IPS DF 6.9 (cell line): ENCODE data around the gene ERN2.

Source experiments
- DNase-seq: peaks from one replicate; pipeline ENCODE4 v3.0.0-alpha.2; 2013; ENCODE audit warnings: low read depth, low spot score
- H3K27ac ChIP-seq: one replicate; pipeline ENCODE4 v1.5.1; 2013; ENCODE audit warnings: low read length, control low read depth
- H3K27me3 ChIP-seq: 2 replicates; pipeline ENCODE4 v1.6.1; 2013; ENCODE audit warnings: mild to moderate bottlenecking, low read length; ENCODE audit not compliant: control insufficient read depth, insufficient read depth
- H3K36me3 ChIP-seq: 2 replicates; pipeline ENCODE4 v1.6.1; 2013; ENCODE audit warnings: low read length; ENCODE audit not compliant: control insufficient read depth, insufficient read depth
- H3K4me1 ChIP-seq: 2 replicates; pipeline ENCODE4 v1.6.1; 2013; ENCODE audit warnings: low read length; ENCODE audit not compliant: control insufficient read depth, insufficient read depth
- H3K4me3 ChIP-seq: 2 replicates; pipeline ENCODE4 v1.5.1; 2013; ENCODE audit warnings: mild to moderate bottlenecking, low read length
- H3K9me3 ChIP-seq: 2 replicates; pipeline ENCODE4 v1.6.1; 2013; ENCODE audit warnings: low read length, inconsistent platforms; ENCODE audit not compliant: control insufficient read depth, insufficient read depth
- WGBS: extraction: QIAGEN DNeasy Blood & Tissue Kit; methylation state at CpG from one replicate; pipeline ENCODE4 v1.1.7; 2013; ENCODE audit warnings: mixed read lengths, missing lambda C conversion rate; ENCODE audit not compliant: insufficient read length, insufficient coverage; 5-methylcytosine and 5-hydroxymethylcytosine counted together

Gene ERN2

DNA sequence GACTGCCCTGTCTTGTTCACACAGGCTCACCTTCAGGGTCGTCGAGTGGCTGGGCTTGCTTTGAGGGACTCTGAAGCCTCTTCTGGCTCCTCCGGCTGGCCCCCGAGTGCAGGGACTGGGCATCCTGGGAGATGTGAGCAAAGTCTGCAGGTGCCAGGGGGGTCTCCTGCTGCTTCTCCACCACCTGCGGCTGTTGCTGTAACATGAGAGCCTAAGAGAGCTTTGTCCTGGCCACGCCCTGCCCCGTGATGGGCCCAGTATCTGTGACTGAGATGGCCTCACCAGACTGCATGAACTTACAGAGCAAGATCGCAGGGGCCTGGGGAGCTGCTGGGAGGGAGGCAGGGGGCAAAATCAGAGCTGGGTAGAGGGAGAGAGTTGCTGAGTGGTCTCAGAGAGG, 12.5 kb downstream of the ERN2 start:
- no peak overlapping the region for H3K4me3 ChIP-seq
- H3K27ac ChIP-seq, result no peak overlapping the region
- H3K36me3 ChIP-seq, result no peaks in the 10 kb centered on the region
- no peaks in the 10 kb centered on the region for H3K27me3 ChIP-seq
- H3K9me3 ChIP-seq, result no peaks in the 10 kb centered on the region
- no peak for DNase-seq
- H3K4me1 ChIP-seq, result peaks cover 2% of the 10 kb centered on the region; the same call in 1 of the 2 replicates
- no CpG with 5 or more reads among the region's 8 CpGs for whole genome bisulfite sequencing

GRCh38 chr16:23700093-23700492, 12.9 kb downstream of the ERN2 start:
- WGBS, result no CpG with 5 or more reads among the region's 2 CpGs
- Histone ChIP-seq H3K4me1 (peaks cover 2% of the 10 kb centered on the region; the same call in 1 of the 2 replicates), H3K27ac (no peak overlapping the region), H3K27me3 (no peaks in the 10 kb centered on the region), H3K36me3 (no peaks in the 10 kb centered on the region), H3K9me3 (no peaks in the 10 kb centered on the region), H3K4me3 (no peak overlapping the region)
- DNase-seq, result no peak

- WGBS, result no CpG with 5 or more reads among the region's 4 CpGs
- H3K9me3 ChIP-seq, result no peaks in the 10 kb centered on the region
- no peak overlapping the region for H3K4me3 ChIP-seq
- no peaks in the 10 kb centered on the region for H3K36me3 ChIP-seq
- no peak for DNase-seq
- no peak overlapping the region for H3K27ac ChIP-seq
- no peaks in the 10 kb centered on the region for H3K27me3 ChIP-seq
- H3K4me1 ChIP-seq, result peaks cover 2% of the 10 kb centered on the region; the same call in 1 of the 2 replicates
Measured at GRCh38 chr16:23699100-23699499, 13.9 kb downstream of the ERN2 start.

- Histone ChIP-seq H3K4me1 (peaks cover 2% of the 10 kb centered on the region; the same call in 1 of the 2 replicates), H3K4me3 (no peak overlapping the region), H3K9me3 (no peaks in the 10 kb centered on the region), H3K27me3 (no peaks in the 10 kb centered on the region), H3K36me3 (peaks cover 8% of the 10 kb centered on the region), H3K27ac (no peak overlapping the region)
- DNase-seq, result no peak
- no CpG with 5 or more reads among the region's 11 CpGs for WGBS
Measured at GRCh38 chr16:23695756-23696155, 17.3 kb downstream of the ERN2 start.

DNA sequence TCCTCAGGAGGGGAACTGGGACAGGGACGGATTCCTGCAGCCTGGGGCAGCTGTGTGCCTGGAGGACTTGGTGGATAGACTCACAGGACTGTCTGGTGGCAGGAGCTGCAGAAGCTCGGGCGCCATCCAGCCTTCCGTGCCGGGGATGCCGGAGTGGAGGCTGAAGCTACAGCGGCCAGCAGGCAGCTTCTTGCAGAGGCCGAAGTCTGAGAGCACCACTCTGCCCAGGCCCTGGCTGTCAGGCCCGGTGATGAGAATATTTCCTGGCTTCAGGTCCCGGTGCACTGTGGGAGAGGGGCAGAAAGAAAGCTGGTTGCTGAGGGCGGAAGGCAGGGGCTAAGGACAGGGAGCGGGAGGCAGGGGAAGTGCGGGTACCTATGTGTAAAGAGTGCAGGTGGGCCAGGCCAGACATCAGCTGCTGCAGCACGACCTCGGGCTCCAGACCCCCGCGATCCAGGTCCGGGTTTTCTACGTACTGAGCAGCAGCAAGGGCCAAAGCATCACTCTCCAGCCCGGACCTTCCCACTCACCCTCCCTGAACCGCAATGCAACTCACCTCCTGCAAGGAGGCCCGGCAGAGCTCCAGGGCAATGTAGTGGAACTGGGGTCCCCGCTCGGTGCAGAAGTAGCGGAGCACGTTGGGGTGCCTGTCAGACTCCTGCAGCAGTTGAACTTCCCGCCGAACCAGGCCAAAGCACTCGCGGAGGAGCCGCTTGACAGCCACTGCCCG, 18.2 kb downstream of the ERN2 start:
- no CpG with 5 or more reads among the region's 32 CpGs for WGBS
- H3K36me3 ChIP-seq, result peaks cover 16% of the 10 kb centered on the region
- no peak overlapping the region for H3K27ac ChIP-seq
- H3K4me3 ChIP-seq, result peak overlapping the region; percentile 36; the same call in 1 of the 2 replicates
- no peaks in the 10 kb centered on the region for H3K9me3 ChIP-seq
- no peaks in the 10 kb centered on the region for H3K4me1 ChIP-seq
- peak; percentile 70 for DNase-seq
- H3K27me3 ChIP-seq, result no peaks in the 10 kb centered on the region

DNA sequence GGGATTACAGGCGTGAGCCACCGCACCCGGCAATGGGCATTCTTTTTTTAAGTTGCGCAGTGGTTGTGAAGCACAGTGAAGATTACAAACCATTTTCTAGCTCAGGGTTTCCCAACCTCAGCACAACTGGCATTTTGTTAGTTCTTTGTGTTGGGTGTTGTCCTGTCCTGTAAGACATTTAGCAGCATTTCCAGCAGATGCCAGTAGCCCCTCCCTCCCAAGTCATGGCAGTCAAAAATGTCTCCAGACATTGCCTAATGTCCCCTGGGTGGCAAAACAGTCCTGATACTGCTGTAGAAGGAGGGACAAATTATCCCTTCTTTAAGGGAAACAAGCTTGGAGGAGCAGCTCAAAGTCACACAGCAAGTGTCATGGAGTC, 18.8 kb downstream of the ERN2 start:
- no CpG with 5 or more reads among the region's 4 CpGs for WGBS
- no peak overlapping the region for H3K27ac ChIP-seq
- peak overlapping the region; percentile 36; the same call in 1 of the 2 replicates for H3K4me3 ChIP-seq

GRCh38 chr16:23692190-23692837, 20.7 kb downstream of the ERN2 start:
- no peak overlapping the region for H3K4me3 ChIP-seq
- H3K27ac ChIP-seq, result no peak overlapping the region
- no peaks in the 10 kb centered on the region for H3K27me3 ChIP-seq
- H3K36me3 ChIP-seq, result peaks cover 37% of the 10 kb centered on the region
- H3K9me3 ChIP-seq, result no peaks in the 10 kb centered on the region
- H3K4me1 ChIP-seq, result no peaks in the 10 kb centered on the region
- DNase-seq, result no peak
- no CpG with 5 or more reads among the region's 6 CpGs for WGBS

More for the DNA sequence above, 18.8 kb downstream of the ERN2 start:
- Histone ChIP-seq H3K27me3 (no peaks in the 10 kb centered on the region), H3K9me3 (no peaks in the 10 kb centered on the region), H3K4me1 (no peaks in the 10 kb centered on the region), H3K36me3 (peaks cover 22% of the 10 kb centered on the region)
- no peak for DNase-seq

DNA sequence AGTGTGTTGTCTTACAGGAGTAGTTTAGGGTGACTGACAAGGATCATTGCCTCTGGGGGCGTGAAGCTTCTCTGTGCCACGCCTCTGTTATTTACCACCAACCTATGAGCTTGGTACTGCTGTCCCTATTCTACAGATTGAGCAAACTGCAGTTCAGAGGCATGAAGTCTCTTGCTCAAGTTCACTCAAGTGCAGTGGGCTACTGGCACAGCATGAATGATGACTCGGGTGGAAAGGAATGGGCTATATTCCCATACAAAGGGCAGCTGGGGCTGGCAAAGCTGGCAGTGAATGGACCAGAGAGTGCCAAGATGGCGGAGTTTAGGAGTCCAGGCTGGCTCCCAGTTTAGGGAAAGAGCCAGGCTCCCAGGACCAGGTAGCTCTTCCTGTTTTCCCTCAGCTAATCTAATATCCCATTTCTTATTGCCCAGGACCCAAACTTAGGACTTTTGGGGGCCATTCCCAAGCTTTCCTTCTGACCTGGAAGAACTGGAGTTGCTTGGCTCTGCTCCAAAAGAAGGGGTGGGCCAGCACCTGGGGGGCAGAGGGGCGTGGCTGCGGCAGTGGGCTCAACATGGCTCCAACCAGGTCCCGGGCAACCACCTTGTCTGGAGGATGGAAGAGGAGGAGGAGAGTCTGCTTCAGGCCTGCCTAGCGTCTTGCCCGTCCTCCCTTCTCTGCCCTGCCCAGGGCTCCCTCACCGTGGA, 21.4 kb downstream of the ERN2 start:
- no peaks in the 10 kb centered on the region for H3K27me3 ChIP-seq
- no peaks in the 10 kb centered on the region for H3K9me3 ChIP-seq
- no peak for DNase-seq
- no CpG with 5 or more reads among the region's 10 CpGs for WGBS
- no peak overlapping the region for H3K27ac ChIP-seq
- H3K4me3 ChIP-seq, result no peak overlapping the region
- H3K4me1 ChIP-seq, result no peaks in the 10 kb centered on the region
- H3K36me3 ChIP-seq, result peaks cover 41% of the 10 kb centered on the region

- no peaks in the 10 kb centered on the region for H3K27me3 ChIP-seq
- WGBS, result no CpG with 5 or more reads among the region's 25 CpGs
- DNase-seq, result no peak
- no peaks in the 10 kb centered on the region for H3K4me1 ChIP-seq
- no peak overlapping the region for H3K27ac ChIP-seq
- H3K36me3 ChIP-seq, result peaks cover 45% of the 10 kb centered on the region
- H3K9me3 ChIP-seq, result no peaks in the 10 kb centered on the region
- H3K4me3 ChIP-seq, result no peak overlapping the region
Measured at GRCh38 chr16:23690771-23691482, 22.1 kb downstream of the ERN2 start.
